NCI-H510A treated with DMSO at 0.1 percent for 48 hours (cell line): ENCODE measurements around the gene COPS4.
"Not testable (repeated sequence)": the region's sequence is repeated elsewhere in the genome, so short reads cannot be mapped to it uniquely, and the experiment has no call there.

ENCODE experiments used
- DNase-seq: peaks from one replicate; lab custom pipeline; 2025; lab: John Stamatoyannopoulos, UW

Gene COPS4

GRCh38 chr4:83089410-83090157 is 54.6 kb downstream of the COPS4 start:
- no peak for DNase-seq

GRCh38 chr4:83093060-83093640 is 58.2 kb downstream of the COPS4 start:
- no peak for DNase-seq

GRCh38 chr4:83096397-83096796 is 61.4 kb downstream of the COPS4 start:
- DNase-seq, result no peak

- DNase-seq, result no peak
These were observed 70.0 kb downstream of the COPS4 start for GRCh38 chr4:83104991-83105390.

- no peak for DNase-seq
These were observed 72.6 kb downstream of the COPS4 start for GRCh38 chr4:83107631-83108030.

- no peak for DNase-seq
These were observed 73.3 kb downstream of the COPS4 start for GRCh38 chr4:83108101-83108861.

GRCh38 chr4:83109480-83110222 is 74.7 kb downstream of the COPS4 start:
- peak; percentile 70 for DNase-seq

- peak; percentile 96 for DNase-seq
These were observed 75.4 kb downstream of the COPS4 start for GRCh38 chr4:83110223-83110945.

- no peak for DNase-seq
These were observed 76.2 kb downstream of the COPS4 start for GRCh38 chr4:83110970-83111750.

GRCh38 chr4:83111751-83112141 is 76.8 kb downstream of the COPS4 start:
- not testable (repeated sequence) for DNase-seq

- peak; percentile 25 for DNase-seq
These were observed 77.2 kb downstream of the COPS4 start for GRCh38 chr4:83112231-83112630.

- peak; percentile 63 for DNase-seq
These were observed 77.9 kb downstream of the COPS4 start for GRCh38 chr4:83112678-83113428.

- DNase-seq, result no peak
These were observed 78.4 kb downstream of the COPS4 start for GRCh38 chr4:83113429-83113786.

GRCh38 chr4:83114576-83114975 is 79.6 kb downstream of the COPS4 start, which contains the start of gene PLAC8:
Gene PLAC8 (minus strand): TSS chr4:83114729. CDS start chr4:83107921, 6,808 bp downstream.
- peak; percentile 90 for DNase-seq

GRCh38 chr4:83115000-83115399 is 80.0 kb downstream of the COPS4 start:
- peak; percentile 73 for DNase-seq

GRCh38 chr4:83115656-83116285 is 80.8 kb downstream of the COPS4 start:
- DNase-seq, result no peak

GRCh38 chr4:83118869-83119268 is 83.9 kb downstream of the COPS4 start:
- DNase-seq, result peak; percentile 17

- DNase-seq, result no peak
These were observed 86.3 kb downstream of the COPS4 start for GRCh38 chr4:83121246-83121645.

- no peak for DNase-seq
These were observed 89.3 kb downstream of the COPS4 start for GRCh38 chr4:83124111-83124780.
